SK-N-SH treated with all-trans-retinoic acid at 6 μM for 48 hours (cell line): ENCODE measurements around the gene BCAP29.

ENCODE experiments used
- BACH2 ChIP-seq: fragments of 250-450 bp; sonication (Bioruptor Pico); IDR thresholded peaks from 2 replicates; pipeline ENCODE4 v1.9.0; 2021; ENCODE audit warnings: mild to moderate bottlenecking, borderline replicate concordance
- CREB5 ChIP-seq: fragments of 250-450 bp; sonication (Bioruptor Pico); IDR thresholded peaks from 2 replicates; pipeline ENCODE4 v1.5.1; 2020; ENCODE audit warnings: low read depth, mild to moderate bottlenecking, moderate library complexity
- PPARA ChIP-seq: fragments of 250-450 bp; sonication (Bioruptor Pico); IDR thresholded peaks from 2 replicates; pipeline ENCODE4 v1.5.0; 2020; ENCODE audit warnings: mild to moderate bottlenecking, borderline replicate concordance
- TCF4 ChIP-seq: fragments of 250-450 bp; sonication (Bioruptor Pico); IDR thresholded peaks from 2 replicates; pipeline ENCODE4 v1.8.0; 2021; ENCODE audit warnings: mild to moderate bottlenecking, moderate library complexity, borderline replicate concordance
- ZC3H10 ChIP-seq: fragments of 250-450 bp; sonication (Bioruptor Pico); IDR thresholded peaks from 2 replicates; pipeline ENCODE4 v1.5.1; 2021; ENCODE audit warnings: mild to moderate bottlenecking, moderate library complexity
- ZFP3 ChIP-seq: fragments of 250-450 bp; sonication (Bioruptor Pico); IDR thresholded peaks from 2 replicates; pipeline ENCODE4 v1.5.0; 2020; ENCODE audit warnings: mild to moderate bottlenecking, moderate library complexity
- ZFP30 ChIP-seq: fragments of 450-650 bp; formaldehyde crosslinking; IDR thresholded peaks from 2 replicates; pipeline ENCODE4 v1.5.0; 2022; ENCODE audit warnings: mild to moderate bottlenecking, moderate library complexity
- ZNF8 ChIP-seq: fragments of 450-650 bp; formaldehyde crosslinking; IDR thresholded peaks from 2 replicates; pipeline ENCODE4 v1.5.0; 2020; ENCODE audit warnings: mild to moderate bottlenecking, moderate library complexity
- TF ChIP-seq, protein P1 (sequence below): fragments of 250-450 bp; sonication (Bioruptor Pico); IDR thresholded peaks from 2 replicates; pipeline ENCODE4 v1.8.0; 2021; ENCODE audit warnings: low read depth, mild to moderate bottlenecking, moderate library complexity, borderline replicate concordance
- TF ChIP-seq, protein P2 (sequence below): fragments of 250-450 bp; sonication (Bioruptor Pico); IDR thresholded peaks from 2 replicates; pipeline ENCODE4 v1.8.0; 2020; ENCODE audit warnings: mild to moderate bottlenecking, moderate library complexity, borderline replicate concordance

DNA sequence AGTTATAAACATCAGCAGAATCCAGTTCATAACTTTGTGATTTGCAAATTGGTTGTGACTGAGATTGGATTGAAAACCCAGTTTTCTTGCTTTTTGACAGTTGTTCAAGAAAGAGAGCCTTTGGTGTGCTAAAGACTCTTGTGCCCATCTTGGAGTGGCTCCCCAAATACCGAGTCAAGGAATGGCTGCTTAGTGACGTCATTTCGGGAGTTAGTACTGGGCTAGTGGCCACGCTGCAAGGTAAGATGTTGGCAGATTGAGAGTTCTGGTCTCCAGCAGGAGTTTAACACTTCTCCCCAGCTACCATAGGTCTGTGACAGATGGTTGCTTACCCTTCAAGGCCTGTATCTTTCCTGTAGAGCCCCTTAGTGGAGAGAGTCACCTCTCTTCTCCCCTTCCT lies 83.2 kb downstream of the BCAP29 start:
- TF ChIP-seq, protein P1, sequence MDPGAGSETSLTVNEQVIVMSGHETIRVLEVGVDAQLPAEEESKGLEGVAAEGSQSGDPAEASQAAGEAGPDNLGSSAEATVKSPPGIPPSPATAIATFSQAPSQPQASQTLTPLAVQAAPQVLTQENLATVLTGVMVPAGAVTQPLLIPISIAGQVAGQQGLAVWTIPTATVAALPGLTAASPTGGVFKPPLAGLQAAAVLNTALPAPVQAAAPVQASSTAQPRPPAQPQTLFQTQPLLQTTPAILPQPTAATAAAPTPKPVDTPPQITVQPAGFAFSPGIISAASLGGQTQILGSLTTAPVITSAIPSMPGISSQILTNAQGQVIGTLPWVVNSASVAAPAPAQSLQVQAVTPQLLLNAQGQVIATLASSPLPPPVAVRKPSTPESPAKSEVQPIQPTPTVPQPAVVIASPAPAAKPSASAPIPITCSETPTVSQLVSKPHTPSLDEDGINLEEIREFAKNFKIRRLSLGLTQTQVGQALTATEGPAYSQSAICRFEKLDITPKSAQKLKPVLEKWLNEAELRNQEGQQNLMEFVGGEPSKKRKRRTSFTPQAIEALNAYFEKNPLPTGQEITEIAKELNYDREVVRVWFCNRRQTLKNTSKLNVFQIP (CRISPR knock-in tag), result no peak
- TF ChIP-seq BACH2 (CRISPR knock-in tag) (no peak), ZFP3 (CRISPR knock-in tag) (no peak), TCF4 (CRISPR knock-in tag) (no peak), ZC3H10 (CRISPR knock-in tag) (no peak), ZFP30 (no peak), CREB5 (no peak), PPARA (no peak), ZNF8 (no peak)
- TF ChIP-seq, protein P2, sequence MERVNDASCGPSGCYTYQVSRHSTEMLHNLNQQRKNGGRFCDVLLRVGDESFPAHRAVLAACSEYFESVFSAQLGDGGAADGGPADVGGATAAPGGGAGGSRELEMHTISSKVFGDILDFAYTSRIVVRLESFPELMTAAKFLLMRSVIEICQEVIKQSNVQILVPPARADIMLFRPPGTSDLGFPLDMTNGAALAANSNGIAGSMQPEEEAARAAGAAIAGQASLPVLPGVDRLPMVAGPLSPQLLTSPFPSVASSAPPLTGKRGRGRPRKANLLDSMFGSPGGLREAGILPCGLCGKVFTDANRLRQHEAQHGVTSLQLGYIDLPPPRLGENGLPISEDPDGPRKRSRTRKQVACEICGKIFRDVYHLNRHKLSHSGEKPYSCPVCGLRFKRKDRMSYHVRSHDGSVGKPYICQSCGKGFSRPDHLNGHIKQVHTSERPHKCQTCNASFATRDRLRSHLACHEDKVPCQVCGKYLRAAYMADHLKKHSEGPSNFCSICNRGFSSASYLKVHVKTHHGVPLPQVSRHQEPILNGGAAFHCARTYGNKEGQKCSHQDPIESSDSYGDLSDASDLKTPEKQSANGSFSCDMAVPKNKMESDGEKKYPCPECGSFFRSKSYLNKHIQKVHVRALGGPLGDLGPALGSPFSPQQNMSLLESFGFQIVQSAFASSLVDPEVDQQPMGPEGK, result no peak
